Ovary (tissue), 3 donors: ENCODE measurements around the gene C1orf185.

Experiments
- EP300 ChIP-seq: sonication (generic); formaldehyde crosslinking; IDR thresholded peaks from one replicate; pipeline ENCODE4 v1.6.1; 2017; ENCODE audit warnings: antibody characterized with exemption
- POLR2A ChIP-seq: fragments of 450-650 bp; IDR thresholded peaks from one replicate; pipeline ENCODE4 v1.6.1; 2017; ENCODE audit warnings: antibody characterized with exemption, mild to moderate bottlenecking, moderate library complexity
- TF ChIP-seq, protein P1 (sequence below), 3 donors: fragments of 450-650 bp in 2 of 3; fragments of 200-600 bp in 1 of 3; IDR thresholded peaks; one replicate each; pipeline versions ENCODE4 v1.5.1 to v1.8.0; 2016 to 2022; ENCODE audit warnings: antibody characterized with exemption in 3 of 3, mild to moderate bottlenecking in 1 of 3
- donor health status: DM: no; HTN: no; CAD: no.

DNA sequence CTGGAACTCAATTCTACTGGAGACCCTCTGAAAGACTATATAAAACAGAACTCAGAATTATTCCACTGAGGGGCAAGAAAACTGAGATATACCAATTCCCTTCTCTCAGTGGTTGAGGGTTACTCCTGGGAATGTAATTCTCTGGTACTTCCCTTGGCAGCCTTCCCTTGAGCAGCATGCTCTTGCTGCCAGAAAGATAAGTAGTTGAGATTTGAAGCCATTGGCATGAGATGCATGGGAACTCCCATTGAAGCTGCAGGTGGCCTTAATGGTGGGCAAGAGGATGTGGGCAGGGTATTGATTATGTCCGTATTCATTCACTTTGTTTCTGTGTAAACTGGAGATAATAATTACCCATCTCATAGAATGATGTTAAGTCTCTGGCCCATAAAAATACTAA, 28.6 kb upstream of the C1orf185 start:
- TF ChIP-seq, protein P1, sequence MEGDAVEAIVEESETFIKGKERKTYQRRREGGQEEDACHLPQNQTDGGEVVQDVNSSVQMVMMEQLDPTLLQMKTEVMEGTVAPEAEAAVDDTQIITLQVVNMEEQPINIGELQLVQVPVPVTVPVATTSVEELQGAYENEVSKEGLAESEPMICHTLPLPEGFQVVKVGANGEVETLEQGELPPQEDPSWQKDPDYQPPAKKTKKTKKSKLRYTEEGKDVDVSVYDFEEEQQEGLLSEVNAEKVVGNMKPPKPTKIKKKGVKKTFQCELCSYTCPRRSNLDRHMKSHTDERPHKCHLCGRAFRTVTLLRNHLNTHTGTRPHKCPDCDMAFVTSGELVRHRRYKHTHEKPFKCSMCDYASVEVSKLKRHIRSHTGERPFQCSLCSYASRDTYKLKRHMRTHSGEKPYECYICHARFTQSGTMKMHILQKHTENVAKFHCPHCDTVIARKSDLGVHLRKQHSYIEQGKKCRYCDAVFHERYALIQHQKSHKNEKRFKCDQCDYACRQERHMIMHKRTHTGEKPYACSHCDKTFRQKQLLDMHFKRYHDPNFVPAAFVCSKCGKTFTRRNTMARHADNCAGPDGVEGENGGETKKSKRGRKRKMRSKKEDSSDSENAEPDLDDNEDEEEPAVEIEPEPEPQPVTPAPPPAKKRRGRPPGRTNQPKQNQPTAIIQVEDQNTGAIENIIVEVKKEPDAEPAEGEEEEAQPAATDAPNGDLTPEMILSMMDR (IDR thresholded peaks at IDR 0.05), result no peak
- TF ChIP-seq EP300, result no peak
- TF ChIP-seq POLR2A, result no peak
